Gastroesophageal sphincter (tissue), 4 donors: Measurements from ENCODE around the gene OR2T10. TPM values are rescaled to one million over a fixed set of nuclear protein-coding genes. Genes with fewer than 3 reads are reported as not detected.
"Not testable (repeated sequence)": the region's sequence is repeated elsewhere in the genome, so short reads cannot be mapped to it uniquely, and the experiment has no call there.

ENCODE experiments used
- ATAC-seq: fragments of 150-250 bp; one replicate; pipeline ENCODE4 v1.9.1; 2016; ENCODE audit warnings: mild to moderate bottlenecking, moderate library complexity
- H3K27ac ChIP-seq, 4 donors: fragments of 200-600 bp; sonication (generic) in 3 of 4; 1 replicate in 3 of 4; 2 replicates in 1 of 4; pipeline ENCODE4 v1.5.1; 2016 to 2019
- H3K27me3 ChIP-seq: fragments of 200-600 bp; sonication (generic); one replicate; pipeline ENCODE4 v1.5.1; 2019
- H3K36me3 ChIP-seq, 2 donors: fragments of 200-600 bp; sonication (generic); one replicate each; pipeline ENCODE4 v1.5.1; 2019; ENCODE audit warnings: control low read depth in 1 of 2
- H3K4me1 ChIP-seq, 3 donors: fragments of 200-600 bp; sonication (generic); 1 replicate in 2 of 3; 2 replicates in 1 of 3; pipeline ENCODE4 v1.5.1; 2016 to 2019; ENCODE audit warnings: control low read depth in 2 of 3
- H3K4me3 ChIP-seq, 2 donors: fragments of 200-600 bp; sonication (generic); one replicate each; pipeline ENCODE4 v1.5.1; 2019; ENCODE audit warnings: mild to moderate bottlenecking in 1 of 2, moderate library complexity in 1 of 2
- H3K9me3 ChIP-seq, 3 donors: fragments of 200-600 bp; sonication (generic); one replicate each; pipeline ENCODE4 v1.5.1; 2017 to 2019; ENCODE audit warnings: control low read depth in 2 of 3
- EP300 ChIP-seq: sonication (generic); formaldehyde crosslinking; IDR thresholded peaks from one replicate; pipeline ENCODE4 v1.6.1; 2017; ENCODE audit warnings: antibody characterized with exemption, mild to moderate bottlenecking
- POLR2A ChIP-seq, 2 donors: fragments of 450-650 bp; IDR thresholded peaks; one replicate each; pipeline ENCODE4 v1.6.1; 2017; ENCODE audit warnings: antibody characterized with exemption in 2 of 2, mild to moderate bottlenecking in 2 of 2, moderate library complexity in 1 of 2
- POLR2AphosphoS5 ChIP-seq: sonication (generic); formaldehyde crosslinking; IDR thresholded peaks from one replicate; pipeline ENCODE4 v1.6.1; 2017; ENCODE audit warnings: antibody characterized with exemption
- WGBS, 2 donors: methylation state at CpG; one replicate each; pipeline ENCODE4 v1.1.5; 2018; ENCODE audit warnings: low coverage in 1 of 2; 5-methylcytosine and 5-hydroxymethylcytosine counted together
- total RNA-seq, 4 donors: library from RNA; depleted of rRNA; stranded (reverse); fragments of >200 nt; gene quantifications; one replicate each; pipeline ENCODE4 v1.1.0, GENCODE V29; 2016
- TF ChIP-seq, protein P1 (sequence below), 4 experiments: fragments of 200-600 bp in 2 of 4; fragments of 450-650 bp in 2 of 4; sonication (generic) in 1 of 4; IDR thresholded peaks; one replicate each; pipeline ENCODE4 v1.5.1; 2017 to 2019; ENCODE audit warnings: antibody characterized with exemption in 4 of 4, mild to moderate bottlenecking in 2 of 4, moderate library complexity in 2 of 4

OR2T10 gene, protein sequence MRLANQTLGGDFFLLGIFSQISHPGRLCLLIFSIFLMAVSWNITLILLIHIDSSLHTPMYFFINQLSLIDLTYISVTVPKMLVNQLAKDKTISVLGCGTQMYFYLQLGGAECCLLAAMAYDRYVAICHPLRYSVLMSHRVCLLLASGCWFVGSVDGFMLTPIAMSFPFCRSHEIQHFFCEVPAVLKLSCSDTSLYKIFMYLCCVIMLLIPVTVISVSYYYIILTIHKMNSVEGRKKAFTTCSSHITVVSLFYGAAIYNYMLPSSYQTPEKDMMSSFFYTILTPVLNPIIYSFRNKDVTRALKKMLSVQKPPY
- not detected for total RNA-seq

DNA sequence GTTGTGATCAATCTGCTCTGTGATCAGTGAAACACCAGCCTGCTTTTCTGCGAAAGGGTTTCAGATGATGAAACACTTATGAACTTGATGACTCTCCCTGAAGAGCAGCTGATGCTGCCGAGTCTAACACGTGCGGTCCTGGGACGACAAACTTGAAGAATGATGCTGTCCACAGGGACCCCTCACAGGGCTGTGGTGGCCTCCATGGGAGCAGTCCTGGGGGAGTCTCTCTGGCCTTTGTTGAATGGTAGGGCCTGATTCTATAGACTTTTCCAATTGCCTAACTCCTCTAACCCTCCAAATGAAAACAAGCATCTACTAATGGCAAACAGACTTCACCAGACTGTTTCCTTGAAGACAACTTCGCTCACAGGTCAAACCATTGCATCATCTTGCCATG lies at the start of gene OR2T10:
Gene OR2T10 (minus strand): TSS at position 112 of the 400 bp plus-strand sequence. CDS start 3,932 bp downstream, outside the sequence.
- no peak for ATAC-seq

DNA sequence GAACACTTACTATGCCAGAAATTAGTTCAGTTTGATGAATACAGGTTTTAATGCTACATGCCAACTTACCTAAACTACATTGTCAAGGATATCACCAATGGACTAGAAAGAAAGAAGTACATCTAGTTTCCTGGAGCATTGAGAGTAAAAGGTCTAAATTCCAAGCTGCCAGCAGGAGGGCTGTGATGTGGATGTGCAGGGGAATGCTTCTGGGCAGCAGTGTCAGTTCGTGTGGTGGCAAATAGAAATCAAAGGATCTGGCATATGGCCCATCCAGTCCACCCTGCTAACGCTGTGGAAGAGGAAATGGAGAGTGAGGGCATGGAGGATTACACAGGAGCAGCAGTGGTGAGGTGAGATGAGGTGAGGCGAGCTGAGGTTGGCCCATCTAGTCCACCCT lies 47.7 kb upstream of the OR2T10 start, which contains the start of gene OR2T35:
Gene OR2T35 (minus strand): TSS at position 101 of the 400 bp plus-strand sequence. CDS start 6,020 bp downstream, outside the sequence.
- 100% methylated on average over 1 of the region's 3 CpGs; no CpG with 5 or more reads in 1 of the 2 donors for WGBS, 2 donors
- not testable (repeated sequence) for ATAC-seq

More for the DNA sequence above, at the start of gene OR2T10:
- WGBS, 2 donors: 40 to 78% methylated on average over 1 to 2 of the region's 6 CpGs
- Histone ChIP-seq H3K36me3 (no peaks in the 10 kb centered on the region), H3K27ac (no peak within 1 kb of the TSS), H3K27me3 (no peaks in the 10 kb centered on the region), H3K4me1 (no peaks in the 10 kb centered on the region), H3K9me3 (no peaks in the 10 kb centered on the region), H3K4me3 (no peak within 1 kb of the TSS)
- TF ChIP-seq POLR2AphosphoS5: no peak
- TF ChIP-seq EP300: no peak
- TF ChIP-seq, protein P1, sequence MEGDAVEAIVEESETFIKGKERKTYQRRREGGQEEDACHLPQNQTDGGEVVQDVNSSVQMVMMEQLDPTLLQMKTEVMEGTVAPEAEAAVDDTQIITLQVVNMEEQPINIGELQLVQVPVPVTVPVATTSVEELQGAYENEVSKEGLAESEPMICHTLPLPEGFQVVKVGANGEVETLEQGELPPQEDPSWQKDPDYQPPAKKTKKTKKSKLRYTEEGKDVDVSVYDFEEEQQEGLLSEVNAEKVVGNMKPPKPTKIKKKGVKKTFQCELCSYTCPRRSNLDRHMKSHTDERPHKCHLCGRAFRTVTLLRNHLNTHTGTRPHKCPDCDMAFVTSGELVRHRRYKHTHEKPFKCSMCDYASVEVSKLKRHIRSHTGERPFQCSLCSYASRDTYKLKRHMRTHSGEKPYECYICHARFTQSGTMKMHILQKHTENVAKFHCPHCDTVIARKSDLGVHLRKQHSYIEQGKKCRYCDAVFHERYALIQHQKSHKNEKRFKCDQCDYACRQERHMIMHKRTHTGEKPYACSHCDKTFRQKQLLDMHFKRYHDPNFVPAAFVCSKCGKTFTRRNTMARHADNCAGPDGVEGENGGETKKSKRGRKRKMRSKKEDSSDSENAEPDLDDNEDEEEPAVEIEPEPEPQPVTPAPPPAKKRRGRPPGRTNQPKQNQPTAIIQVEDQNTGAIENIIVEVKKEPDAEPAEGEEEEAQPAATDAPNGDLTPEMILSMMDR (IDR thresholded peaks at IDR 0.05): no peak
- TF ChIP-seq POLR2A (IDR thresholded peaks at IDR 0.05): no peak

DNA sequence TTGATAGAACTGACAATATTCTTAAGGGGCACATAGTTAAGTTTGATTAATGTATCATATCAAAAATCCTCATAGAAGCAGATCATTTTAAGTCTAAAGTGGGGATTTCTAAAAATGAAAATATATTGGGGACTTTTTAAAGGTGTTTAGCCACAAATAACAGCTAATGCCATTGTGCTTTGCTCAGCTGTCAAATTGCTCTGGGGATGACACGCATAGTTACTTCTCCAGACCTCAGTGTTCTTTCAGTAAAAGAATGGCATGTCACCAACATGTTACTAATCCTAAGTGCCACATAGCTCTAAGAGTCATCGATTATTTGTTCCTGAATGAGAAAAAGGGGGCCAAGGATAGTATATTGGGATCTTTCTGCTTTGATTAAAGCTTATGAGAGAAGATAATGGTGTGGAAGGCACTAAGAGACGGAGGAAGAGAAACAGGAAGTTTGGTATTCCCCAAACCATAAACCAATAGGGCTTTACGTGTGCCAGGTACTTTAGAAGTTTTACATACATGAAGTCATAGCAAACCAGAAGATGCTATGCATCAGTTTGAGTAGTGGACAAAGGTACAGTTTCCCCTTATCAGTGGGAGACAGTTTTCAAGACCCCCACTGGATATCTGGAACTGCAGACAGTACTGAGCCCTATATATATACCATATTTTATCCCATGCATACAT lies 45.6 kb upstream of the OR2T10 start:
- no CpG with 5 or more reads among the region's 4 CpGs for WGBS, 2 donors
- not testable (repeated sequence) for H3K4me1 ChIP-seq, ATAC-seq, H3K27ac ChIP-seq, H3K4me3 ChIP-seq, H3K9me3 ChIP-seq, H3K36me3 ChIP-seq, H3K27me3 ChIP-seq

More for the DNA sequence above, 47.7 kb upstream of the OR2T10 start, which contains the start of gene OR2T35:
- H3K27me3 ChIP-seq, H3K9me3 ChIP-seq, H3K36me3 ChIP-seq, H3K4me1 ChIP-seq, H3K4me3 ChIP-seq, H3K27ac ChIP-seq: not testable (repeated sequence)

DNA sequence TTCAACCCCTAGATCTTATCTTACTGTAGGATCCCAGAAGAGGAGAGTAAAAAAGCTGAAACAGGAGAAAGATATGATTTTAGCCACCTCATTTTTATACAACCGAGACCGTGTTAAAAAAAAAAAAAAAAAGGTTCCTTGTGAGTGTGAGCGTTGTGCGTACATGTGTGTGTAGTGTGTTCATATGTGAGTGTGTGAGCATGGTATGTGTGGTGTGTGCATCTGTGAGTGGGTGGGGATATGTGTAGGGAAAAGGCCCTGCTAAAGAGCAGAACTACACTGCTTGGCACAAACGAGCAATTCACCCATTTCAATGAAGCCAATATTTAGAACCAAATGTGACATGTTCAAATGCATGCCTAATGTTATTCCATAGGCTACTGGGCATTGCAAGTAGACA lies 44.1 kb upstream of the OR2T10 start:
- H3K9me3 ChIP-seq, H3K27me3 ChIP-seq, H3K36me3 ChIP-seq, H3K27ac ChIP-seq, H3K4me3 ChIP-seq, H3K4me1 ChIP-seq, ATAC-seq: not testable (repeated sequence)
- WGBS, 2 donors: no CpG with 5 or more reads among the region's 5 CpGs

DNA sequence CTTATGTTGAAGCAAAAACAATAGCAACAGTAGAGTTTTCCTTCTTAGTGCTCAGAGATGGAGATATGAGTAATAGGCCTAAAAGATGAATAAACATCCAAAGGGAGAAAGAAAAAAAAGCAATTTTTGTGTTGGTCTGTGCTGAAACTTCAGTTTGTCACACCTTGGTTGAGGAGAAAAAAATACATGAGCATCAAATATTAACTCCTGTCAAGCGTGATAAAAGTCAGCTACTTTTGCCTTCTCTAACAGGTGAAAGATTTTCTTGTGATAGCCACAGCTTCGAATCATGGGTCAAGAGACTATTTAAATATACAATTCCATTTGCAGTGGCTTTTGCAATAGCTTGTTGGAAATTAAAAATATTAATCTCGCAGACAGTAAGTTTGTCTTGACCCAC lies 43.4 kb upstream of the OR2T10 start:
- H3K4me3 ChIP-seq, H3K36me3 ChIP-seq, ATAC-seq, H3K27me3 ChIP-seq, H3K4me1 ChIP-seq, H3K27ac ChIP-seq, H3K9me3 ChIP-seq: not testable (repeated sequence)
- WGBS, 2 donors: no CpG with 5 or more reads among the region's 3 CpGs

DNA sequence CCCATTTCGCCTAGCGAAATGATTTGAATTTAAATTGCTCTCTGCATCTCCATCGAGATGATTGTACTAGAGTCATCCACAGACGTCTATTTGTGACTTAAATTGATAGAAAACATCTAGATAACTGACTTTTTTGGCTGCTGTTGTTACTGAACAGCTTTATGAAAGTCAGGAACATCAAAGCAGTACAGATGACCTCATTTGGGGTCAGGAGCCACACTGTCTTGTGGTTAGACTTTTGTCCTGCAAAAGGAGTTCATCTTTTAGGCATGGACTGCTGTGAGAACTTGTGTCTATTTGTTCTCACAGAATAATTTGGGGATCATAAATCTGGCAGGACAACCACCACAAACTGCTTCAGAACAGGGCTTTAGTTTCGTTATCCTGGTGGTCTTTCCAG lies 42.2 kb upstream of the OR2T10 start:
- H3K9me3 ChIP-seq, H3K4me1 ChIP-seq, ATAC-seq, H3K27ac ChIP-seq, H3K36me3 ChIP-seq, H3K4me3 ChIP-seq, H3K27me3 ChIP-seq: not testable (repeated sequence)
- WGBS, 2 donors: no CpG with 5 or more reads among the region's 5 CpGs

DNA sequence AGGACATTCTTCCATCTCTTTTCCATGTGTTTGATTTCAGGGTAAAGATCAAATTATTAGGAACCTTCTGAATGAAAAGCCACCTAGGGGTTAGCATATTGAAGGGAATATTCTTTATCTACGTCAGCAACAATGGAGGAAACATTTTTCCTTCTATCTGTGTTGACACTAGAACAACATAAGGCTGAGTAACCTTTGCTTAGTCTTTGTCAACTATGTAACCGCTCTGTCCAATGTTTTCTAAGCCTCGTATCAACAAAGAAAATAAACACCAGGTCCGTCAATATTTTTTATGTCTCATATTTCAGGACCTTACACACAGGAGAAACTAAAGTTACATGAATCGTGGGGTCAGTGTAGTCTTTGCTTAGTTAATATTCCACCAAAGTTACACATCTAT lies 39.1 kb upstream of the OR2T10 start:
- not testable (repeated sequence) for H3K27ac ChIP-seq, H3K4me1 ChIP-seq, H3K36me3 ChIP-seq, ATAC-seq, H3K27me3 ChIP-seq, H3K9me3 ChIP-seq, H3K4me3 ChIP-seq
- no CpG with 5 or more reads among the region's 5 CpGs for WGBS, 2 donors

DNA sequence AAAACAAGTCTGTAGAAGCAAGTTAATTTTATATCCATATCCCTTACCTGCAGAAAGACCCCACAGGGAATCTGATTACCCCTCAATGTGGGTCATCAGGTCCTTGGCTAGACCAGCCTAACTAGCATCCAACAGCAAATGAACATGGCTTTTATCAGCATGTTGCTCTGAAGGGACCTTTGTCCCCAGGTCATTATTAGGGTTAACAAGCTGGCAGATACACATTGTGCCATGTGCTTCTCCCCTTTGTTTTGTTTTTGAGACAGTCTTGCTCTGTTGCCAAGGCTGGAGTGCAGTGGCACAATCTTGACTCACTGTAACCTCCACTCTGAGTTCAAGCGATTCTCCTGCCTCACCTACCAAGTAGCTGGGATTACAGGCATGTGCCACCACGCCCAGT lies 37.5 kb upstream of the OR2T10 start, which contains the start of gene OR2T11:
Gene OR2T11 (minus strand): TSS at position 101 of the 400 bp plus-strand sequence. CDS start 7,963 bp downstream, outside the sequence.
- WGBS, 2 donors: no CpG with 5 or more reads among the region's 2 CpGs
- not testable (repeated sequence) for H3K27me3 ChIP-seq, H3K9me3 ChIP-seq, ATAC-seq, H3K4me3 ChIP-seq, H3K36me3 ChIP-seq, H3K27ac ChIP-seq, H3K4me1 ChIP-seq
